Cardiac fibroblast (primary cell): ENCODE measurements around the gene ZNF503.

Source experiments
- DNase-seq, 2 donors: peaks; one replicate each; pipeline versions ENCODE4 v3.0.0 to v3.0.0-alpha.2; 2010; ENCODE audit warnings: low read depth in 2 of 2
- H3K4me3 ChIP-seq, 2 donors: replicated peaks in 1 of 2; 1 replicate in 1 of 2; 2 replicates in 1 of 2; pipeline ENCODE4 v1.5.1; 2011; ENCODE audit warnings: low read depth in 2 of 2, low read length in 2 of 2, mild to moderate bottlenecking in 2 of 2, moderate library complexity in 1 of 2
- TF ChIP-seq, protein P1 (sequence below): IDR thresholded peaks from one replicate; pipeline ENCODE4 v1.5.1; 2011; ENCODE audit warnings: low read depth, mild to moderate bottlenecking, low read length, inconsistent platforms

ZNF503 gene

DNA sequence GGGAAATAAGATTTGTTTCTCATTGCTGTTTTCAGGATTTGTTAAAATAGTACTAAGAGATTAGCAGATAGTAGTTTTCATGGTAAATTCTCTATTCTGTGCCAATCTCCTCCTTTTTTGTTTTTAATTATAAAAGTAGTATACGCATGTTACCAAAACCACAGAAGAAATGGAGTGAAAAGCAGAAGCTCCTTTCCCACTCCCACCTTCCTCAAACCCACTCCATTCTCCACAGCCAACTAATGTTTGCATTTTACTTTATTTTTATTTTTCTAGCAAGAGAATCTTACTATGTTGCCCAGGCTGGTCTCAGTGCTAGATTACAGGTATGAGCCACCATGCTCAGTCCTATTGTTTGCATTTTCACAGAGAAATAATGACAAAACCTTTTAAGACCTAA, 25.3 kb upstream of the ZNF503 start:
- DNase-seq, result no peak
- TF ChIP-seq, protein P1, sequence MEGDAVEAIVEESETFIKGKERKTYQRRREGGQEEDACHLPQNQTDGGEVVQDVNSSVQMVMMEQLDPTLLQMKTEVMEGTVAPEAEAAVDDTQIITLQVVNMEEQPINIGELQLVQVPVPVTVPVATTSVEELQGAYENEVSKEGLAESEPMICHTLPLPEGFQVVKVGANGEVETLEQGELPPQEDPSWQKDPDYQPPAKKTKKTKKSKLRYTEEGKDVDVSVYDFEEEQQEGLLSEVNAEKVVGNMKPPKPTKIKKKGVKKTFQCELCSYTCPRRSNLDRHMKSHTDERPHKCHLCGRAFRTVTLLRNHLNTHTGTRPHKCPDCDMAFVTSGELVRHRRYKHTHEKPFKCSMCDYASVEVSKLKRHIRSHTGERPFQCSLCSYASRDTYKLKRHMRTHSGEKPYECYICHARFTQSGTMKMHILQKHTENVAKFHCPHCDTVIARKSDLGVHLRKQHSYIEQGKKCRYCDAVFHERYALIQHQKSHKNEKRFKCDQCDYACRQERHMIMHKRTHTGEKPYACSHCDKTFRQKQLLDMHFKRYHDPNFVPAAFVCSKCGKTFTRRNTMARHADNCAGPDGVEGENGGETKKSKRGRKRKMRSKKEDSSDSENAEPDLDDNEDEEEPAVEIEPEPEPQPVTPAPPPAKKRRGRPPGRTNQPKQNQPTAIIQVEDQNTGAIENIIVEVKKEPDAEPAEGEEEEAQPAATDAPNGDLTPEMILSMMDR, result no peak
- no peak overlapping the region for H3K4me3 ChIP-seq

DNA sequence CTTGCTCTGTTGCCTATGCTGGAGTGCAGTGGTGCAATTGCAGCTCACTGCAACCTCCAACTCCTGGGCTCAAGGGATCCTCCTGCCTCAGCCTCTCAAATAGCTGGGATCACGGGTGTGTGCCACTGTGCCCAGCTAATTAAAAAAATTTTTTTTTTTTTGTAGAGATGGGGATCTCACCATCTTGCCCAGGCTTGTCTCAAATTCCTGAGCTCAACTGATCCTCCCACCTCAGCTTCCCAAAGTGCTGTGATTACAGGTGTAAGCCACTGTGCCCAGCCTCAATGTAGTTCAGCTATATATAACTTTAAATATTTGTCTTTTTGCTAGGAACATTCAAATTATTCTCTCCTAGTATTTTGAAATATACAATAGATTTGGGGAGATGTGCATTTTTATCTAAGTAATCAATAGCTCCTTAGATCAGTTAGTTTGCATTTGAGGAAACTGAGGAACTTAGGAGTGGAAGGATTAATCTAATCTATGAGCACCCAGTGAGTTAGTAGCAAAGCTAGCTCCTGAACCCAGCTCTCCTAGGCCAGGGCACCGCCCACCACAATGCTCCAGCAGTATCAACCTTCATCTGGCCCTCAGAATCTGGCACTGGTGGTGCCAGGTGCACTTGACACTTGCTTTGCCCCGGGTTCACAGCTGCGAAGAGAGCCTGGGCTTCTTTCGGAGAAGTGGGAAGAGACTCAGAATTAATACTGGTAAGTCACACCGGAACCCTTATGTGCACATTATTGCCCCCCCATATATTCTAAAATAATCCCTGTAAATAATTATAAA, 23.9 kb upstream of the ZNF503 start:
- TF ChIP-seq, protein P1, result no peak
- DNase-seq, result no peak
- H3K4me3 ChIP-seq, result no peak overlapping the region

DNA sequence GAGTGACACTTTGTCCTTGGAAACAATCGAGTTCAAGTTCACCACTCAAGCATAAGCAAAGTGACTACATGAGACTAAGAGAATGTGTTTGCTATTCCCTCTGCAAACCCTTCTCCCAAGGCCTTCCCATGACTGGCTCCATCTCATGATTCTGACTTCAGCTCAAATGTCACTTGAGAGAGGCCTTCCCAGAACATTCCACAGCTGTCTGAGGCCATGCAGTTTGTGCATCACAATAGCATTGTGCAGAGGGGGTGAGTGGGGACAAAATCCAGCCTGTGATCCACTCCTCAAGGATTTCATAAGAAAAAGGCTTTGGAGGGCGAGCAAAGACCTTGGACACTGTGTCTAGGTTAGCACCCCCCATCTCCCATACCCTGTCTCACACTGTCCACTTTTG, 23.0 kb upstream of the ZNF503 start:
- no peak for DNase-seq
- H3K4me3 ChIP-seq, result no peak overlapping the region
- TF ChIP-seq, protein P1, result no peak

DNA sequence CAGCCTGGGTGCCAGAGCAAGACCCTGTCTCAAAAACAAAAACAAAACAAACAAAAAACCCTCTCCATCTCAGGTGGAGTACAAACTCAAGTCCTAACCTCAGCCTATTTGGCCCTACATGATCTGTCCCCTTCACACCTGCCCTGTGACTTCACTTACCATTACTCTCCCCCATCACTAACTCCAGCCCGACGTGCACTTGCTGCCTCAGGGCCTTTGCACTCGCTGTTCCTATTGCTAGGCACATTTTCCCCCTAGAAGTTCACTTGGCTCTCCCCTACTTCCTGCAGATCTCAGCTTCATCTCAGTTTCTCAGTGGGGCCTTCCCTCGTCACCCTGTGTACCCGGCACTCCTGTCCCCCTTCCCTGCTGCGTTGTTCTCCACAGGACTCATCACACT, 21.3 kb upstream of the ZNF503 start:
- TF ChIP-seq, protein P1, result no peak
- no peak for DNase-seq
- H3K4me3 ChIP-seq, result no peak overlapping the region

DNA sequence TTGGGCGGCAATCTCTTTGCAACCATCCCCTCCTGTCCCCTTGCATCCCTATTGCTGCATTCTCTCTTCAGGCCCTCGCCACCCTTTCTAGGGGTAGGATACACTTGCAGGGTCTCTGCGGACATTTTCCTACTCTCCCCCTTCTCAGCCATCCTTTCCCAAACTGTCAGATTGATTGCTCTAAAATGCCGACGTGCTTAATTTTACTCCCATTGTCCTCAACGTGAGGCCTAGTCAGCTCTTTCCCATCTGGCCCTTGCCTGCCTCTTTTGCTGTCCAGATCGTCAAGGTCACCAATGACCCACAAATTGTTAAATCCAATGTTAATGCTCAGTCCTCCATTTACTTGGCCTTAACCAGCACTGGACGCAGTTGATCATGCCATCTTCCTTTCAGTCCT, 17.1 kb upstream of the ZNF503 start:
- TF ChIP-seq, protein P1, result no peak
- H3K4me3 ChIP-seq, result no peak overlapping the region
- DNase-seq, result no peak

DNA sequence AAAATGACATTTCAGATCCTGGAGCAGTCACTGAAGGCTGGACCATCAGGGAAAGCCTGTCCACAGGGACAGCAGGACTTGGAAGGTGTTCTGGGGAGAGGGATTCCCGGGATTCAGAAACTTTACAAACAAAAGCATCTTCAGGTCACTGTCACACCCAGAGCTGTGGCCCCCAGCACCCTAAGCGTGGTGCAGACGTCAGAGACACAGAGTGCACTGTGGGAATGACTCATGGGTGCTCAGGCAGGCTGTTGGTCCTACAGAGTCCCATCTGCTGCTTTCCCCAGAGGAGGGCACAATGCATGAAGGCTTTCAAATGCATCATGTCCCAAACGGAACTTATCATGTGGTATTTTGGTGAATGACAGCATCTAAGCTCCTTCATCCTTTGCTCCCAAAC, 16.7 kb upstream of the ZNF503 start:
- TF ChIP-seq, protein P1, result no peak
- H3K4me3 ChIP-seq, result no peak overlapping the region
- DNase-seq, result no peak

DNA sequence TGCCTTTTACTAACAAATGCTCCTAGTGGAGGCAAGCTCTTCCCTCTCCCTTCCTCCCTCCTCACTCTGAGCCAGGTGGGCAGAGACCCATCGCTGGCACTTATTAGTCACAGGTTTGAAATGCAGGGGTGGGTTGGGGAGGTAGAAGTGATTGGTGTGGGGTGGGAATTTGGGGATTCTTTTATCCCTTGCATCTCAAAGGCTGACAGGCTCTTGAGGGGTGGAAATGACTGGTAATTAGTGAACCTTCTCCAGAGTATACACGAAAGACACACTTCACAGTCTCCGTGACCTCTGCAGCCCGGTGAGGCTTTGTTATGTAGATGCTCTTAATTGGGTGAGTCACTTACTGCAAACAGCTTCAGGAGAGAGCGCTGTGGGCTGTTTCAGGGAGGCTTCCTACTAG, 16.0 kb upstream of the ZNF503 start:
- H3K4me3 ChIP-seq, result no peak overlapping the region
- DNase-seq, result no peak
- TF ChIP-seq, protein P1, result no peak
